MCF 10A (cell line): ENCODE data around the gene PARS2. TPM values are rescaled to one million over a fixed set of nuclear protein-coding genes. Genes with fewer than 3 reads are reported as not detected.

ENCODE experiments used
- BruUV-seq: library from RNA; stranded (reverse); fragments of 400-500 nt; replicated peaks from 2 replicates; lab custom pipeline; 2021; lab: Mats Ljungman, UMichigan
- CTCF ChIA-PET: fragments of 300-600 bp; sonication (Branson Sonifier 250); formaldehyde crosslinking; extraction: SDS; loops from one replicate; lab custom pipeline; 2021; ENCODE audit warnings: antibody characterized with exemption, inconsistent platforms; lab: Yijun Ruan, JAX
- POLR2A ChIA-PET: fragments of 300-600, 350-650 bp; sonication (Branson Sonifier 250); formaldehyde crosslinking; extraction: SDS; loops from one replicate; lab custom pipeline; 2020; ENCODE audit warnings: antibody characterized with exemption, inconsistent platforms; lab: Yijun Ruan, JAX
- DNase-seq: peaks from one replicate; pipeline ENCODE4 v3.0.0-alpha.2; 2018; ENCODE audit not compliant: unreplicated experiment
- H3K27ac Mint-ChIP-seq: one replicate; pipeline ENCODE4 v1.8.0; 2022; ENCODE audit warnings: mild to moderate bottlenecking, low read depth, mixed read lengths; ENCODE audit not compliant: unreplicated experiment
- H3K27me3 Mint-ChIP-seq: one replicate; pipeline ENCODE4 v1.8.0; 2022; ENCODE audit warnings: mixed read lengths; ENCODE audit not compliant: insufficient read depth, unreplicated experiment
- H3K36me3 Mint-ChIP-seq: one replicate; pipeline ENCODE4 v1.8.0; 2022; ENCODE audit warnings: mild to moderate bottlenecking, moderate library complexity, mixed read lengths; ENCODE audit not compliant: insufficient read depth, unreplicated experiment
- H3K4me1 Mint-ChIP-seq: one replicate; pipeline ENCODE4 v1.8.0; 2022; ENCODE audit warnings: mixed read lengths; ENCODE audit not compliant: insufficient read depth, unreplicated experiment
- H3K4me3 Mint-ChIP-seq: one replicate; pipeline ENCODE4 v1.8.0; 2022; ENCODE audit warnings: mild to moderate bottlenecking, moderate library complexity, mixed read lengths; ENCODE audit not compliant: unreplicated experiment
- H3K9me3 Mint-ChIP-seq: one replicate; pipeline ENCODE4 v1.8.0; 2022; ENCODE audit warnings: mixed read lengths; ENCODE audit not compliant: unreplicated experiment
- CTCF ChIP-seq: fragments of 200-600 bp; IDR thresholded peaks from one replicate; pipeline ENCODE4 v1.8.0; 2022; ENCODE audit warnings: antibody characterized with exemption, mild to moderate bottlenecking; ENCODE audit not compliant: unreplicated experiment
- intact Hi-C: fragments of 100-400 bp; cut with micrococcal nuclease; formaldehyde crosslinking; loops from 2 replicates; pipeline ENCODE4 v1.14.1; 2022
- total RNA-seq: library from RNA; stranded (reverse); gene quantifications from 2 replicates; pipeline ENCODE4 v1.2.3, GENCODE V29; 2022

The PARS2 gene
- total RNA-seq, 1 experiment from 2014 or later, result 4.7 TPM

- POLR2A ChIA-PET, result interaction anchor here (1.8 kb wide), 1 partner anchor 7 kb away, joined by 6 read pairs; no protein-coding TSS in a partner anchor
- TF ChIP-seq CTCF, result no peak
- H3K36me3 Mint-ChIP-seq, result peaks cover 91% of the 10 kb centered on the region
- no peaks in the 10 kb centered on the region for H3K9me3 Mint-ChIP-seq
- H3K27me3 Mint-ChIP-seq, result no peaks in the 10 kb centered on the region
- H3K4me3 Mint-ChIP-seq, result no peak overlapping the region
- no TSS peak for BruUV-seq
- H3K4me1 Mint-ChIP-seq, result no peaks in the 10 kb centered on the region
- H3K27ac Mint-ChIP-seq, result no peak overlapping the region
- CTCF ChIA-PET, result interaction anchor here (0.6 to 1.7 kb wide), 4 partner anchors 11 to 174 kb away, joined by 3 to 4 read pairs (median 4); no protein-coding TSS in a partner anchor
- DNase-seq, result no peak
- intact Hi-C loops, result no loop called here
Measured at GRCh38 chr1:54723985-54724384, 40.3 kb downstream of the PARS2 start.

GRCh38 chr1:54721719-54722118, 42.6 kb downstream of the PARS2 start:
- no peak for TF ChIP-seq CTCF
- Mint-ChIP-seq H3K27me3 (no peaks in the 10 kb centered on the region), H3K36me3 (peaks cover 90% of the 10 kb centered on the region), H3K9me3 (no peaks in the 10 kb centered on the region), H3K27ac (no peak overlapping the region), H3K4me3 (no peak overlapping the region), H3K4me1 (no peaks in the 10 kb centered on the region)
- intact Hi-C loops, result no loop called here
- POLR2A ChIA-PET, result interaction anchor here (0.6 to 2.0 kb wide), 4 partner anchors 42 to 771 kb away, joined by 3 to 4 read pairs (median 3); partner anchors contain the start of genes PARS2, TCEANC2 and TMEM59
- BruUV-seq, result no TSS peak
- no peak for DNase-seq
- CTCF ChIA-PET, result interaction anchor here (0.6 to 2.4 kb wide), 4 partner anchors 70 to 300 kb away, joined by 3 to 10 read pairs (median 4); partner anchors contain the start of gene TTC22

- TF ChIP-seq CTCF, result no peak
- H3K27me3 Mint-ChIP-seq, result peaks cover 11% of the 10 kb centered on the region
- ChIA-PET CTCF (interaction anchor here (0.6 to 2.0 kb wide), 6 partner anchors 85 to 1117 kb away, joined by 3 to 6 read pairs (median 4); partner anchors contain the start of gene TTC22), POLR2A (interaction anchor here (0.7 to 3.0 kb wide), 16 partner anchors 8 to 1390 kb away, joined by 3 to 20 read pairs (median 4); partner anchors contain the start of genes PARS2, TCEANC2, TMEM59 and TTC22)
- peaks cover 7% of the 10 kb centered on the region for H3K4me1 Mint-ChIP-seq
- no peaks in the 10 kb centered on the region for H3K9me3 Mint-ChIP-seq
- H3K4me3 Mint-ChIP-seq, result peak overlapping the region; percentile 87
- intact Hi-C loops, result loop anchor here (5.0 kb wide), 1 partner anchor 86 kb away; the partner anchor contains the start of gene TTC22
- DNase-seq, result peak; percentile 44
- BruUV-seq, result no TSS peak
- peak overlapping the region; percentile 94 for H3K27ac Mint-ChIP-seq
- H3K36me3 Mint-ChIP-seq, result peaks cover 49% of the 10 kb centered on the region
Measured at GRCh38 chr1:54716299-54717047, 47.9 kb downstream of the PARS2 start.
